ENCODE measurements around the gene DTNB. TPM values are rescaled to one million over a fixed set of nuclear protein-coding genes. Genes with fewer than 3 reads are reported as not detected.

Gene DTNB
- total RNA-seq, 4 donors from 2014 or later = 5.2 to 9.9 (median 9.2) TPM

- TF ChIP-seq, protein P1, sequence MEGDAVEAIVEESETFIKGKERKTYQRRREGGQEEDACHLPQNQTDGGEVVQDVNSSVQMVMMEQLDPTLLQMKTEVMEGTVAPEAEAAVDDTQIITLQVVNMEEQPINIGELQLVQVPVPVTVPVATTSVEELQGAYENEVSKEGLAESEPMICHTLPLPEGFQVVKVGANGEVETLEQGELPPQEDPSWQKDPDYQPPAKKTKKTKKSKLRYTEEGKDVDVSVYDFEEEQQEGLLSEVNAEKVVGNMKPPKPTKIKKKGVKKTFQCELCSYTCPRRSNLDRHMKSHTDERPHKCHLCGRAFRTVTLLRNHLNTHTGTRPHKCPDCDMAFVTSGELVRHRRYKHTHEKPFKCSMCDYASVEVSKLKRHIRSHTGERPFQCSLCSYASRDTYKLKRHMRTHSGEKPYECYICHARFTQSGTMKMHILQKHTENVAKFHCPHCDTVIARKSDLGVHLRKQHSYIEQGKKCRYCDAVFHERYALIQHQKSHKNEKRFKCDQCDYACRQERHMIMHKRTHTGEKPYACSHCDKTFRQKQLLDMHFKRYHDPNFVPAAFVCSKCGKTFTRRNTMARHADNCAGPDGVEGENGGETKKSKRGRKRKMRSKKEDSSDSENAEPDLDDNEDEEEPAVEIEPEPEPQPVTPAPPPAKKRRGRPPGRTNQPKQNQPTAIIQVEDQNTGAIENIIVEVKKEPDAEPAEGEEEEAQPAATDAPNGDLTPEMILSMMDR (IDR thresholded peaks at IDR 0.05) = no peak
- ATAC-seq (ENCODE audit: low FRiP score) (no peak), DNase-seq (ENCODE audit: low spot score) (peak; percentile 0)
Measured at GRCh38 chr2:25371253-25372241, 301.8 kb downstream of the DTNB start.

- TF ChIP-seq, protein P1 (IDR thresholded peaks at IDR 0.05) = no peak
- DNase-seq (ENCODE audit: low spot score) = peak; percentile 9
- ATAC-seq (ENCODE audit: low FRiP score) = no peak
Measured at GRCh38 chr2:25369876-25370275, 303.5 kb downstream of the DTNB start.

DNA sequence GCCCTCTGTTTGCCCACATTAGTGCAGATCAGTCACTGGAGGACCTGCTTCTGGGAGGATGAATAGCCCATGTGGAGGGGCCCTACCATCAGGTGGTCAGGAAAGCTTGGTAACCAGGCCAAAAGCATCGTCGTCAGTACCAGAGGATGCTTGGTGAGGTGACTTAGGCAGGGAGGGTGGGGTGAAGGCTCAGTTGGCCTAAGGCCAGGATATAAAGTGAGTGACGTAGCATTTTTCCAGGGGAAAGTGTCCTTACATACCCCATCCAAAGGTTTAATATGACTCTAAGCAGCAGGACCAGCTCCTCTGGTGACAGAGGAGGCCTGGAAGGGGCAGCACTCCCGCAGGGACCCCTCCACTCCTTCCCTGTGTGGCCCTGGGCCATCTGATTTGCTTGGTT, 303.9 kb downstream of the DTNB start:
- DNase-seq (ENCODE audit: low spot score) (peak; percentile 7), ATAC-seq (ENCODE audit: low FRiP score) (no peak)
- TF ChIP-seq, protein P1 (IDR thresholded peaks at IDR 0.05) = no peak

- TF ChIP-seq, protein P1 (IDR thresholded peaks at IDR 0.05) = no peak
- no peak for DNase-seq (ENCODE audit: low spot score)
- ATAC-seq (ENCODE audit: low FRiP score) = no peak
Measured at GRCh38 chr2:25368660-25369059, 304.7 kb downstream of the DTNB start.

GRCh38 chr2:25367296-25367695, 306.1 kb downstream of the DTNB start:
- ATAC-seq (ENCODE audit: low FRiP score) (no peak), DNase-seq (ENCODE audit: low spot score) (no peak)
- TF ChIP-seq, protein P1 (IDR thresholded peaks at IDR 0.05) = no peak

GRCh38 chr2:25366629-25367028, 306.7 kb downstream of the DTNB start:
- TF ChIP-seq, protein P1 (IDR thresholded peaks at IDR 0.05) = no peak
- ATAC-seq (ENCODE audit: low FRiP score) = no peak
- DNase-seq (ENCODE audit: low spot score) = no peak

DNA sequence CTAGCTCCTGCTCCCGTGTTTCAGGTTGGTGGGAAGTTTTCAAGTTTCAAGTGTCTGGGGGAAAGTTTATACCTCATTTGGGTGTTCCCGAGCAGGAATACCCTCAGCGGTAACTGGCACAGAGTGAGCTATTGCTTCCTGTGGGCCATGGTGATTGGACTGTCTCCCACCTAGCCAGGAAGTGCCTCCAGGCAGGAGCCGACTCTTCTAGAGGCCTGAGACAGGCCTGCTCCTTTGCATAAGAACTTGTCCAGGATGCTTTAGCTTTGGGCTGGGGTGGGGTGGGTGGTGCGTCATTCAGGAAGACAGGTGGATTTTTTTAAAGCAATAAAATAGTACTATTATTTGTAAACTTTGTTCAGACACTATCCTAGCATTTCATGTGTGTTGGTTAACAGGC, 308.1 kb downstream of the DTNB start:
- TF ChIP-seq, protein P1 (IDR thresholded peaks at IDR 0.05) = no peak
- ATAC-seq (ENCODE audit: low FRiP score) (no peak), DNase-seq (ENCODE audit: low spot score) (no peak)
